ENCODE measurements around the gene IL19. TPM values are rescaled to one million over a fixed set of nuclear protein-coding genes. Genes with fewer than 3 reads are reported as not detected.

Gene IL19
- total and polyA plus RNA-seq, 9 of the 15 experiments (the other 6 are each of a cell fraction or from before 2014, with no cell fraction given), result not detected

- no peak for TF ChIP-seq ARID3B (CRISPR knock-in tag; IDR thresholded peaks at IDR 0.05; ENCODE audit: borderline replicate concordance)
- TF ChIP-seq, protein P1, sequence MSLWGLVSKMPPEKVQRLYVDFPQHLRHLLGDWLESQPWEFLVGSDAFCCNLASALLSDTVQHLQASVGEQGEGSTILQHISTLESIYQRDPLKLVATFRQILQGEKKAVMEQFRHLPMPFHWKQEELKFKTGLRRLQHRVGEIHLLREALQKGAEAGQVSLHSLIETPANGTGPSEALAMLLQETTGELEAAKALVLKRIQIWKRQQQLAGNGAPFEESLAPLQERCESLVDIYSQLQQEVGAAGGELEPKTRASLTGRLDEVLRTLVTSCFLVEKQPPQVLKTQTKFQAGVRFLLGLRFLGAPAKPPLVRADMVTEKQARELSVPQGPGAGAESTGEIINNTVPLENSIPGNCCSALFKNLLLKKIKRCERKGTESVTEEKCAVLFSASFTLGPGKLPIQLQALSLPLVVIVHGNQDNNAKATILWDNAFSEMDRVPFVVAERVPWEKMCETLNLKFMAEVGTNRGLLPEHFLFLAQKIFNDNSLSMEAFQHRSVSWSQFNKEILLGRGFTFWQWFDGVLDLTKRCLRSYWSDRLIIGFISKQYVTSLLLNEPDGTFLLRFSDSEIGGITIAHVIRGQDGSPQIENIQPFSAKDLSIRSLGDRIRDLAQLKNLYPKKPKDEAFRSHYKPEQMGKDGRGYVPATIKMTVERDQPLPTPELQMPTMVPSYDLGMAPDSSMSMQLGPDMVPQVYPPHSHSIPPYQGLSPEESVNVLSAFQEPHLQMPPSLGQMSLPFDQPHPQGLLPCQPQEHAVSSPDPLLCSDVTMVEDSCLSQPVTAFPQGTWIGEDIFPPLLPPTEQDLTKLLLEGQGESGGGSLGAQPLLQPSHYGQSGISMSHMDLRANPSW (CRISPR knock-in tag; IDR thresholded peaks at IDR 0.05), result no peak
- no peak for TF ChIP-seq CSDE1 (IDR thresholded peaks at IDR 0.05)
These were observed 30.3 kb downstream of the IL19 start (continued) for GRCh38 chr1:206800891-206801290.

GRCh38 chr1:206801467-206801866 lies 30.9 kb downstream of the IL19 start:
- CTCF ChIA-PET (ENCODE audit: low intra/inter-chr PET ratio), result no interaction called here
- ATAC-seq, result peak; percentile 41; the same call in 2 of the 3 replicates
- TF ChIP-seq E2F3 (CRISPR knock-in tag; IDR thresholded peaks at IDR 0.05), result no peak
- no peak for TF ChIP-seq PPARD (CRISPR knock-in tag; IDR thresholded peaks at IDR 0.05)
- peak; percentile 46 to 79 for TF ChIP-seq RAD21 (CRISPR knock-in tag; conservative IDR thresholded peaks at IDR 0.05 in 1 of 2, IDR thresholded peaks at IDR 0.05 in 1 of 2)
- TF ChIP-seq, protein P2, sequence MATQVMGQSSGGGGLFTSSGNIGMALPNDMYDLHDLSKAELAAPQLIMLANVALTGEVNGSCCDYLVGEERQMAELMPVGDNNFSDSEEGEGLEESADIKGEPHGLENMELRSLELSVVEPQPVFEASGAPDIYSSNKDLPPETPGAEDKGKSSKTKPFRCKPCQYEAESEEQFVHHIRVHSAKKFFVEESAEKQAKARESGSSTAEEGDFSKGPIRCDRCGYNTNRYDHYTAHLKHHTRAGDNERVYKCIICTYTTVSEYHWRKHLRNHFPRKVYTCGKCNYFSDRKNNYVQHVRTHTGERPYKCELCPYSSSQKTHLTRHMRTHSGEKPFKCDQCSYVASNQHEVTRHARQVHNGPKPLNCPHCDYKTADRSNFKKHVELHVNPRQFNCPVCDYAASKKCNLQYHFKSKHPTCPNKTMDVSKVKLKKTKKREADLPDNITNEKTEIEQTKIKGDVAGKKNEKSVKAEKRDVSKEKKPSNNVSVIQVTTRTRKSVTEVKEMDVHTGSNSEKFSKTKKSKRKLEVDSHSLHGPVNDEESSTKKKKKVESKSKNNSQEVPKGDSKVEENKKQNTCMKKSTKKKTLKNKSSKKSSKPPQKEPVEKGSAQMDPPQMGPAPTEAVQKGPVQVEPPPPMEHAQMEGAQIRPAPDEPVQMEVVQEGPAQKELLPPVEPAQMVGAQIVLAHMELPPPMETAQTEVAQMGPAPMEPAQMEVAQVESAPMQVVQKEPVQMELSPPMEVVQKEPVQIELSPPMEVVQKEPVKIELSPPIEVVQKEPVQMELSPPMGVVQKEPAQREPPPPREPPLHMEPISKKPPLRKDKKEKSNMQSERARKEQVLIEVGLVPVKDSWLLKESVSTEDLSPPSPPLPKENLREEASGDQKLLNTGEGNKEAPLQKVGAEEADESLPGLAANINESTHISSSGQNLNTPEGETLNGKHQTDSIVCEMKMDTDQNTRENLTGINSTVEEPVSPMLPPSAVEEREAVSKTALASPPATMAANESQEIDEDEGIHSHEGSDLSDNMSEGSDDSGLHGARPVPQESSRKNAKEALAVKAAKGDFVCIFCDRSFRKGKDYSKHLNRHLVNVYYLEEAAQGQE (IDR thresholded peaks at IDR 0.05; ENCODE audit: borderline replicate concordance), result peak; percentile 43; the same call in 1 of the 2 replicates
- TF ChIP-seq, protein P2 (CRISPR knock-in tag; IDR thresholded peaks at IDR 0.05; ENCODE audit: low read depth), result no peak

More at GRCh38 chr1:206801467-206801866, 30.9 kb downstream of the IL19 start:
- FAIRE-seq, result no peak
- no peak overlapping the region for H2AFZ ChIP-seq (ENCODE audit: low read depth, low read length)
- in situ Hi-C loops (cut with MboI), result loop anchor here (5.0 kb wide), 1 partner anchor 64 kb away; no protein-coding TSS in a partner anchor
- no peaks in the 10 kb centered on the region; a peak in 1 of 5 replicates for H3K4me1 ChIP-seq (replicated peaks in 1 of 2; ENCODE audit: control insufficient read depth in 2 of 2, insufficient read depth in 2 of 2, low read length in 2 of 2)
- 0% methylated on average over 1 of the region's 1 CpG for WGBS (ENCODE audit: insufficient coverage, low coverage, missing lambda C conversion rate)
- H3K79me2 ChIP-seq (ENCODE audit: control insufficient read depth, insufficient read depth, low read length), result no peaks in the 10 kb centered on the region
- peaks cover 13 to 33% of the 10 kb centered on the region in 2 experiments for H3K27me3 ChIP-seq (ENCODE audit: control insufficient read depth in 2 of 2, insufficient read depth in 2 of 2, low read length in 2 of 2)
- POLR2A ChIA-PET, result no interaction called here
- DNase-seq (ENCODE audit: extremely low read depth in 1 of 4, low spot score in 3 of 4), result peak in 1 of 4 experiments; percentile 36
- no peaks in the 10 kb centered on the region for H3K9me3 ChIP-seq (replicated peaks; ENCODE audit: control insufficient read depth, insufficient read depth, low read depth, low read length)
- 0 out of 2 replicates have a peak, but pooled peaks cover 5% of the 10 kb centered on the region for H4K20me1 ChIP-seq (replicated peaks; ENCODE audit: control insufficient read depth, insufficient read depth, low read length)
- H3K4me2 ChIP-seq (ENCODE audit: insufficient read depth, low read length), result no peak overlapping the region
- intact Hi-C loops (cut with micrococcal nuclease), result loop anchor here (2.0 to 10.0 kb wide), 2 partner anchors 167 to 307 kb away; partner anchors contain the start of gene DYRK3
- no peak overlapping the region for H3K9ac ChIP-seq (ENCODE audit: insufficient read depth in 1 of 2, low read depth in 2 of 2, low read length in 2 of 2)
- no peak overlapping the region for H3K4me3 ChIP-seq
- H3K27ac ChIP-seq (ENCODE audit: extremely low read depth, low read depth, low read length), result no peak overlapping the region
- no TSS peak for BruUV-seq (replicated peaks)
- peaks cover 3% of the 10 kb centered on the region for H3K9me1 ChIP-seq (ENCODE audit: control insufficient read depth, insufficient read depth, low read length)
- no peaks in the 10 kb centered on the region for H3K36me3 ChIP-seq (ENCODE audit: control insufficient read depth, insufficient read depth, low read length)

Data from K562 (cell line).